GM12875 (cell line): ENCODE data around the gene LINC01488.

Experiments used
- H3K4me3 ChIP-seq: one replicate; pipeline ENCODE4 v1.5.1; 2011; ENCODE audit warnings: low read depth, low read length, control low read depth
- CTCF ChIP-seq: IDR thresholded peaks from 2 replicates; pipeline ENCODE4 v1.5.1; 2011; ENCODE audit warnings: low read depth, mild to moderate bottlenecking, control low read depth, inconsistent platforms, low read length, moderate library complexity, borderline replicate concordance; ENCODE audit not compliant: insufficient read depth

Gene LINC01488

DNA sequence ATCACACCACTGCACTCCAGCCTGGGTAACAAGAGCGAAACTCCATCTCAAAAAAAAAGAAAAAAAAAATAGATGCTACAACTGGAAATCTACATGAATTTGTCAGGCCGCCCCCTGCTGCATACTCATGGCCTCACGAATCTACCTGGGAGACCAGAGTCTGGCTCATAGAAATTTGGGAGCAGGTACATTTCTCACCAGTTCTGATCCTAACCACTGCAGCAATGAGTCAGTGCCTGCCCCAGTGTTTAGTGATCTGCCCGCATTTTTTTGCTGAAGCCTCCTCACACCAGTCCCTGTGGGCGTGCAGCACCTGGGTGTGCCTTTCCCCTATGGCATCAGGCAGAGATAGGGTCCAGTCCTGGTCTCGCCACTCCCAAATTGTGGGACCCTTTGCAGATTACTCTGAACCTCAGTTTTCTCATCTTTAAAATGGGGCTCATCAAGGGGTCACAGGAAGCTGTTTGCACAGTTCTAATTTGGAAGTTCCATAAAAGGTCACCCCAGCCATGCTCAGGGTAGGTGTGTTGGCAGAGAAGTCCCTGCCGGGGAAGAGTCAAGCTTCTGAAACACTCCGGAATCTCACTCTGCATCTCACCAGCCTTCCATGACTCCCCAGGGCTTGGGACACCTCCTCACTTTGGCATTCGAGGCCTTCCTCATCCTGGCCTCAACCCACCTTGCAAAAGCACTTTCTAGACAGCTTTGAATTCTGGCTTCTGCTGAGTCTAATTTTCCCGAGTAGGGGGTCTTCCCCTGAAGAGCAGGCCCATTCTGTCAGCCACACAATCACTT is 39.3 kb upstream of the LINC01488 start:
- TF ChIP-seq CTCF = no peak
- H3K4me3 ChIP-seq = no peak overlapping the region

- H3K4me3 ChIP-seq = no peak overlapping the region
- no peak for TF ChIP-seq CTCF
These were observed 38.7 kb upstream of the LINC01488 start for GRCh38 chr11:69442807-69443137.

- peak overlapping the region; percentile 37 for H3K4me3 ChIP-seq
- TF ChIP-seq CTCF = no peak
These were observed 38.1 kb upstream of the LINC01488 start for GRCh38 chr11:69443138-69443967.

DNA sequence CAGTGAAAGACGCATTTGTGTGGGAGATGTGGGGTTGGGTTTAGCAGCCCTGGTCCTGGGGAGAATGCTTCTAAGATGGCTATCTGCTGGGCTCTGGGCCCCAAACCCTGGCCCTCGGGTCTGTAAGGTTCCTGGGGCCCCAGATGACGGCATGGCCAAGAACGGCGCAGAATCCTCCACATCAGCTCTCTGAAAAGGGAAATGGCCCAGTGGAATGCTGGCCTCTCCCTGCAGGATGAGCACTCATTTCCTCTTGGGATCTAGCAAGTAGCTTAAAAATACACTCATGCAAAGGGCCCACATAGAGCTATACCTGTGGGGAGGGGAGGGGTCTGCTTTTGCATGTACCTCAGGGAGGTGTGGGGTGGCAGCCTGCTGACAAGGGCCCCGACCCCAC is 37.5 kb upstream of the LINC01488 start:
- no peak for TF ChIP-seq CTCF
- no peak overlapping the region for H3K4me3 ChIP-seq

DNA sequence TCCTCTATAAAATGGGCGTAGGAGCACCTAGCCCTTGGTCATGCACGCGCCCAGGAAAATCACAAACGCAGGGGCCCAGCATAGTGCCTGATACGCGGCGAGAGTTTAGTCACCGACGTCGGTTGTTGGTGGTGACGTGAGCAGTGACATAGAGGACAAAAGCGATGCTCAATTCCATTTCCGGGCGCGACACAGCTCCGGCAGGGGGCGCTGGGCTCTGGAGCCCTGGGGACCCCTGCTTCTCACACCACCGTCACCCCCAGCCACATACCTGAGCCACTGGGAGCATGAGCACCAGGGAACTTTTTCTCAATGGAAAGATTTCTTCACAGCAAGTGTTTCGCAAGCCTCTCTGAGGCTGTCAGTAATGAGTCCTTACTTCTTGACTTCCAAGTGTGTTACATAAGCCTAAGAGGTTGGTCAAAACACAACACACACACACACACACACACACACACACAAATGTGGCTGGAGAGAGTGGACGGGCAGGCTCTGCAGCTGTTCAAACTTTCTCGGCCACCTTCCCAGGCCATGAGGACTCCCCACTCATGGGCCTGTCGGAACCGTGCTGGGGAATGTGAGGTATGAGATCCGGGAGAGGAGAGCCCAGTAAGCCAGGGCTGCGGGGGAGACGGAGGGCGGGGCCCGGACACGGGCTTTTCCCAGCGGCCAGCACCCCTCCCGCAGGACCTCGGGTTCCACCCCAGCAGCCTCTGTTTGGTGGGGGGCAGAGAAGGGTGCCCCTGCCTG is 36.9 kb upstream of the LINC01488 start:
- no peak overlapping the region for H3K4me3 ChIP-seq

GRCh38 chr11:69445131-69445470 is 36.4 kb upstream of the LINC01488 start:
- H3K4me3 ChIP-seq = no peak overlapping the region
- no peak for TF ChIP-seq CTCF

More for the DNA sequence above, 36.9 kb upstream of the LINC01488 start:
- TF ChIP-seq CTCF = no peak
